ENCODE data around the gene TMEM59.

The TMEM59 gene

DNA sequence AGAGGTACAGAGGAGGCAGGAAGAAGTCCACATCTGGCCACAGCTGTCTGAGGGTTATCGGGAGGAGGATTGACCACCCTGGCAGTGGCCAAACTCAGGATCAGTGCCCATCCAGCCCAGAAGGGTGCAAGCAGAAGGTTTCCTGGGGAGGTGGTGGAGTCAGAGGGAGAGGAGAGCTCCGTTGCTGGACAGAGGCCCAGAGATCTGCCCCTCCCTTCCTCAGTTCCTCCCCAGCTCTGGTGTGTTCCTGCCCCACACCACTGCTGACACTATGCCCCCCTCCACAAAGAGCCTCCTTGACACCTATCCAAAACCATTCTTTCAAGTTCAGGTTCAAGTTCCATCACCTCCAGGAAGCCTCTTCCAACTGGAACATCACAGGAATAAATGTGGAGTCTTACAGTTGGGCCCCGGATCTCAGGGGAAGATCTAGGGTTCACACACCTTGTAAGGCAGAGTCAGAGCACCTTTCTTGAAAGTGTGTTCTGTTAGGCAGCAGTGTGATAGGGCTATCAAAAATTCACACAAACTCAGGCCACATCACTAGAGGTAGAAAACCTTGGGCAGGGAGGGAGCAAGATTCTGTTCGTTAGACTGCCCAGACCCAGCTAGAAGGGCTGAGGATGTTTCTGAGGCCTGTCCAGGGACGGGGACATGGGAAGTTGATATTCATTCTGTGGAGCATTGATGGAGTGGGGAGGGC, 42.4 kb downstream of the TMEM59 start:
- no peak for TF ChIP-seq GATA2 (IDR thresholded peaks at IDR 0.05; ENCODE audit: low read depth, low read length)
- TF ChIP-seq GATA3 (IDR thresholded peaks at IDR 0.05; ENCODE audit: low read depth, low read length): no peak

DNA sequence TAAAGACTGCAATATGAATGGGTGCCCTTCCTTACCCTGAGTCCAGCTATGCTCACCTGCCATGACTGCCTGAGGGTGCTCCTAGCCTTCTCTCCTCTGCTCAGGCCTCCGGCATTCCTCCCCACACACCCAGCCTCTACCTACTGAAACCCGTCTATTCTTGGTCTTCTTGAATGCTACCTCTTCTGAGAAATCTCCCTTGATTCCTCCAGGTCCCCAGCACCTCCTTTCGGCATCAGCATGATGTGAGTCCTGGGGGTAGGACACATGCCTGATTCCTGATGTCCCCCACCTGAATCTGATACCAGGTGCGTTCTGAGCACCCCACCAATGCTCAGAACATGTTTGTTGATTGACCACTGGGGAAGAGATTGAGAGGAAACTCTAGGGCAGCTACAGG, 43.6 kb downstream of the TMEM59 start:
- TF ChIP-seq GATA2 (IDR thresholded peaks at IDR 0.05; ENCODE audit: low read depth, low read length) (no peak), GATA3 (IDR thresholded peaks at IDR 0.05; ENCODE audit: low read depth, low read length) (no peak)

DNA sequence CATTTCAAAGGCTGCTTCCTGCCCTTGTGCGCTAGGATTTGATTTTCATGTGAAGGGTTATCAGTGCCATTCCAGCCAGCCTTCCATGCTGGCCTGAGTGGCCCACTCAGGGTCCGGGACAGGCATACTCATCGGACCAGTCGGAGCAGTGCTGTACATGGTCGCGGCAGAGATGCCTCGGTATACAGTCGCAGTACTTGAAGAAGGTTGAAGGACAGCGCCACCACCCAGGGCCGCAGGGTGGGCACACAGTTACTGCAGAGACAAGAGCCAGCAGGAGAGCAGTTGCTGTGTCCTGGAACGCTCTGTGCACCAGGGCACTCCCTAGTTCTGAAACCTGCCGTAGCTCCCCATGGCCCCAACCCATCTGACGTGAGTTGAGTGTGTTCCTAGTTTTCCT, 44.1 kb downstream of the TMEM59 start:
- TF ChIP-seq GATA3 (IDR thresholded peaks at IDR 0.05; ENCODE audit: low read depth, low read length) (no peak), GATA2 (IDR thresholded peaks at IDR 0.05; ENCODE audit: low read depth, low read length) (no peak)

DNA sequence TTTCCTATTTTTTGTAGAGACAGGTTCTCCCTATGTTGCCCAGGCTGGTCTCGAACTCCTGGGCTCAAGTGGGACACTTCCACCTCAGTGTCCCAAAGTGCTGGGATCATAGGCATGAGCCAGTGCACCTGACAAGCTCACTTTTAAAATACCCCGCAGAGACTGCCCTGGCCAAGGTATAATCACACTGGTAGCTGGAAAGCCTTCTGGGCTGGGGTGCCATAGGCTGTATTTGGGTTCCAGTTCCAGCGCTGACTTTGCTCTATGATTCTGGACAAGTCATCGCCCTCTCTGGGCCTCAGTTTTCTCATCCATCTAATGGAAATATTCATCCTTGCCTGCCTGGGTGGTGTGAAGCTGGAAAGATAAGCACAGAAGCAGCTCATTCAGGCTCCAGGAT, 45.4 kb downstream of the TMEM59 start:
- TF ChIP-seq GATA3 (IDR thresholded peaks at IDR 0.05; ENCODE audit: low read depth, low read length) (no peak), GATA2 (IDR thresholded peaks at IDR 0.05; ENCODE audit: low read depth, low read length) (no peak)

DNA sequence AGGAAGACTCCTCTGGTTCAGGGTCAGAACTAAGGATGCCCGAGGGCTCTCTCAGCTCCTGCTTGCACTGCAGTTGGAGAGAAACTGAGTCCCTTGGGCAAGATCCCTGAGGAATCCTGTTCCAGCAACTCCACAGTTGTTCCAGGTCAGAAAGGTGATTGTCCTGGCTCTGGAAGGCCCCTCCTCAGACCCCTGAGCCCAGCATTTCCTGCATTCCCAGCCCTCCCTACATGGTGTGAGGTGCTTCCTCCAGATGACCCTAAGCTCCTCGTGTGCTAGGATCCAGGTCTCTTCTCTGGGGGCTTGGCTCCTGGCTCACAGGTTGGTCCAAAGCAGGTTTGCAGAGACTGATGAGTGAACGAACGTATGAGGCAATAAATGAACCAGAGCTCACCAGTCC, 46.5 kb downstream of the TMEM59 start:
- no peak for TF ChIP-seq GATA3 (IDR thresholded peaks at IDR 0.05; ENCODE audit: low read depth, low read length)
- TF ChIP-seq GATA2 (IDR thresholded peaks at IDR 0.05; ENCODE audit: low read depth, low read length): no peak

DNA sequence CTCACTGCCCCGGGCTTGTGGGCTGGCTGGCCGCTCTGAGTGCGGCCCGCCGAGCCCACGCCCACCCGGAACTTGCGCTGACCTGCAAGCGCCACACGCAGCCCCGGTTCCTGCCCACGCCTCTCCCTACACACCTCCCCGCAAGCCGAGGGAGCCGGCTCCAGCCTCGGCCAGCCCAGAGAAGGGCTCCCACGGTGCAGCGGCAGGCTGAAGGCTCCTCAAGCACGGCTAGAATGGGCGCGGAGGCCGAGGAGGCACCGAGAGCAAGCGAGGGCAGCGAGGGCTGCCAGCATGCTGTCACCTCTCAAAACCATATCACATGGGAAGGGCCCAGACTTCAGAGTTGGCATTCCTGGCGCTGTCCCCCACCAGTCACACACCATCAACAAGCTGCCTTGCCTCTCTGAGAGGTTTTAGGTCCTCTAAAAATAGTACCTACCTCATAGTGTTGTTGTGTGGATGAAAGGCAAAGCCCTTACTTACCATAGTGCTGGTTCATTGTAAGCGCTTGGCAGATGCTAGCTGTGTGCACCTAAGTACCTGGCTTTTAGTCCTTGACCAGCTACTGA, 48.4 kb downstream of the TMEM59 start:
- no peak for TF ChIP-seq GATA3 (IDR thresholded peaks at IDR 0.05; ENCODE audit: low read depth, low read length)
- TF ChIP-seq GATA2 (IDR thresholded peaks at IDR 0.05; ENCODE audit: low read depth, low read length): no peak

DNA sequence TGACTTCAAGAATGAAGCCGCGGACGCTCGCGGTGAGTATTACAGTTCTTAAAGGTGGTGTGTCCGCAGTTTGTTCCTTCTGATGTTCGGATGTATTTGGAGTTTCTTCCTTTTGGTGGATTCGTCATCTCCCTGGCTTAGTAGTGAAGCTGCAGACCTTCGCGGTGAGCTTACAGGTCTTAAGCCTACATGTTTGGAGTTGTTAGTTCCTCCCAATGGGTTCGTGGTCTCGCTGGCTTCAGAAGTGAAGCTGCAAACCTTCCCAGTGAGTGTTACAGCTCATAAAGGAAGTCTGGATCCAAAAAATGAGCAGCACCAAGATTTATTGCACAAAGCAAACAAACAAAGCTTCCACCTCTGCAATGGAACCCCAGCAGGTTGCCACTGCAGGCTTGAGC, 49.8 kb downstream of the TMEM59 start:
- no peak for TF ChIP-seq GATA2 (IDR thresholded peaks at IDR 0.05; ENCODE audit: low read depth, low read length)
- TF ChIP-seq GATA3 (IDR thresholded peaks at IDR 0.05; ENCODE audit: low read depth, low read length): no peak

DNA sequence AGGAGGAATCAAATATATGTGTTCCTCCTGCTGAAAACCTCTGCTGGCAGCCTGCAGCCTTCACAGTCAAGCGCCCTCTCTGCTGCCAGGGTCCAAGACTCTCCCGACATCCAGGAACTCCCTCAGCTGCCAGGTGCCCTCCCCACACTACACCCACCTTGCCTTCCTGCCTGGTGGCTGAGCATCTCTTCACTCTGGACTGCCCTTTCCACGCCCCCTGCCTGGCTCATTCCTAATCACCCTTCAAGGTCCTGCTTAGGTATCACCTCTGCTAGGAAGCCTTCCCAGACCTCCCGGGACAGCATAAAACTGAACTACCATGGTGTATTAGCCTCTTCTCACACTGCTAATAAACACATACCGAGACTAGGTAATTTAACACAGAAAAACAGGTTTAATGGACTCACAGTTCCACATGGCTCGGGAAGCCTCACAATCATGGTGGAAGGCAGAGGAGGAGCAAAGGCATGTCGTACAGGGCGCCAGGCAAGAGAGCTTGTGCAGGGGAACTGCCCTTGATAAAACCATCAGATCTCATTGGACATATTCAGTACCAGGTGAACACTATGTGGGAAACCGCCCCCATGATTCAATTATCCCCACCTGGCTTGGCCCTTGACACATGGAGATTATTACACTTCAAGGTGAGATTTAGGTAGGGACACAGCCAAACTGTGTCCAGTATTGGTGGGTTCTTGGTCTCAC, 50.3 kb downstream of the TMEM59 start:
- TF ChIP-seq GATA3 (IDR thresholded peaks at IDR 0.05; ENCODE audit: low read depth, low read length) (no peak), GATA2 (IDR thresholded peaks at IDR 0.05; ENCODE audit: low read depth, low read length) (no peak)

DNA sequence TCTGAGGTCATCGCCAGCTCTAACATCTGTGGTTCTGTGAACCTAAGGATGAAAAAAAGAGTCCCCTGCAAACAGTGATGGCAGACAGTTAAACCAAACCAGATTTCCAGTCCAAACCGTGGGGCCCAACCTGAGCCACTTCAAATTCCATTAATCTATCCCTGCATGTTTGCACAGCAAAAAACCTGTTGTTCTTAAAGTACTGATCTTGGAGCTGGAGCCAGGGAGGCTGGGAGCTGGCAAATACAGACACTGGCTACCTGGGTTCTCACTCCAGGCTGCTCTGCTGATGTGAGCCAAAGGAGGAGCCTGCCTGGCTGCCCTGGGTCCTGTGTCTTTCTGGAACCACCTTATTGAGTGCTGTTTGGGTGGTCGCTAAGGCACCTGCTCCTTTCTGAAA, 51.4 kb downstream of the TMEM59 start:
- TF ChIP-seq GATA2 (IDR thresholded peaks at IDR 0.05; ENCODE audit: low read depth, low read length) (no peak), GATA3 (IDR thresholded peaks at IDR 0.05; ENCODE audit: low read depth, low read length) (no peak)

DNA sequence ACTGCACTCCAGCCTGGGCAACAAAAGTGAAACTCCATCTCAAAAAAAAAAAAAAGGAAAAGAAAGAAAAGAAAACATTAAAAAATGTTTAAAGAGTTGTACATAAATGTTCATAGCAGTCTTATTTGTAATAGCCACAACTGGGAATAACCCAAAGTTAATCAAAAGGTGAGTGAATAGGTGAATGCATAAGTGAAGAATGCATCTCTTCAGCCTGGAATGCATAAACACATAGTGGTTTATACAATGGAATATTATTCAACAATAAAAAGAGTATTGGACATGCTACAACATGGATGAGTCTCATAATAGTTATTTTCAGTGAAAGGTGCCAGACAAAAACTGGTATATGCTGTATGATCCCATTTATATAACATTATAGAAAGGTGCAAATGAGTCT, 53.1 kb downstream of the TMEM59 start:
- no peak for TF ChIP-seq GATA3 (IDR thresholded peaks at IDR 0.05; ENCODE audit: low read depth, low read length)

DNA sequence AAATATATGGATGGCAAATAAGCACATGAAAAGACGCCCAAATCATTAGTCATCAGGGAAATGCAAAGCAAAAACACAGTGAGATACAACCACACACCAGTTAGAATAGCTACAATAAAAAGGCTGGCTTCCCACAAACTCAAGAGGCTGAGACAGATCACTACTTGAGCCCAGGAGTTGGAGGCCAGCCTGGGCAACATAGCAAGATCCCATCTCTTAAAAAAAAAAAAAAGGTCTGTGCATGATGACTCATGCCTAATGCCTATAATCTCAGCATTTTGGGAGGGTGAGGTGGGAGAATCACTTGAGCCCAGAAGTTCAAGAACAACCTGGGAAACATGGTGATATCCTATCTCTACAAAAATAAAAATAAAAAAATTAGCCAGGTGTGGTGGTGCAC, 54.8 kb downstream of the TMEM59 start:
- TF ChIP-seq GATA2 (IDR thresholded peaks at IDR 0.05; ENCODE audit: low read depth, low read length) (no peak), GATA3 (IDR thresholded peaks at IDR 0.05; ENCODE audit: low read depth, low read length) (no peak)

DNA sequence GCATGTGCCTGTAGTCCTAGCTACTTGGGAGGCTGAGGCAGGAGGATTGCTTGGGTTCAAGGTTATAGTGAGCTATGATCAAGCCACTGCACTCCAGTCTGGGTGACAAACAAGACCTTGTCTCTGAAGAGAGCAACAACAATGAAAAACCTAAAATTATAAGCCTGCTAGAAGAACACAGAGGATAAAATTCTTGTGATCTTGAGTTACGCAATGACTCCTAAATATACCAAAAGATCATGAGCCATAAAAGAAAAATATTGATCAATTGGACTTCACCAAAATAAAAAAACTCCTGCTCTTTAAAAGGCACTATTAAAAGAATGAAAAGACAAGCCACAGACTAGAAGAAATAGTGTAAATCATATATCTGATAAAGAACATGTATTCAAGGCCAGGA, 57.3 kb downstream of the TMEM59 start:
- TF ChIP-seq GATA2 (IDR thresholded peaks at IDR 0.05; ENCODE audit: low read depth, low read length): no peak
- TF ChIP-seq GATA3 (IDR thresholded peaks at IDR 0.05; ENCODE audit: low read depth, low read length): no peak

DNA sequence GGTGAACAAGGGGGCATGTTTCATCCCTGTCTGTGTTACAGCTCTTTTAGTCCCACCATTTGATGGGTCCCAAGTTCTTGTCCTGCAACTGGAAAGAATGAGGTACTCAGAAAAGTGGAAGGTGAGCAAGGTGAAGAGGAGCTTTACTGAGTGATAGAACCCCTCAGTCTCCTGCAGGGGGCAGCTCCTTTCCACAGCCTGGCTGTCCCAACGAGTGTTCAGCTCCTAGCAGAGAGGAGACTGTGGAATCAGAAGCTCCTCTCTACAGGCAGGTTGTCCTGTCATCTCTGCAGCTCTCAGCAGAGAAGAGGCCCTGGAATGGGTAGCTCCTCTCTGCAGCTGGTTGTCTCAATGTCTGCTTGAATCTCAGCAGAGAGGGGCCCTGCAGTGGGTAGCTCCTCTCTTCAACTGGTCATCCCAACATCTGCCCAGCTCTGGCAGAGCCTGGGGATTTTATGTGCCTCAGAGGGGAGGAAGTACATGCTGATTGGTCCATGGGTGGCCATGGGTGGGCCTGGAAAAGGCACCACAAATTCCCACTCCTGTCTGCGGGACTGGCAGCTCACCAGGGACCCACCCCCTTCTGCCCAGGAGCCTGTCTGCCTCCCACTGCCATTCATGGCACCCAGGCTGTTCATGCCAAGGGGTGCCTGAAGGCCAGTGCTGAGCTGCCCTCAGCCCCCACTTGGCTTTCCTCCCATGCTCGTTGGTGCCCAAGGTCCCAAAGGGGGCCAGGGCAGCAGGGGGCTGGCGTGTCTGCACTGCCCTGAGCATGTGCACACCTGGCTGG, 60.7 kb downstream of the TMEM59 start:
- TF ChIP-seq GATA2 (IDR thresholded peaks at IDR 0.05; ENCODE audit: low read depth, low read length) (no peak), GATA3 (IDR thresholded peaks at IDR 0.05; ENCODE audit: low read depth, low read length) (no peak)

DNA sequence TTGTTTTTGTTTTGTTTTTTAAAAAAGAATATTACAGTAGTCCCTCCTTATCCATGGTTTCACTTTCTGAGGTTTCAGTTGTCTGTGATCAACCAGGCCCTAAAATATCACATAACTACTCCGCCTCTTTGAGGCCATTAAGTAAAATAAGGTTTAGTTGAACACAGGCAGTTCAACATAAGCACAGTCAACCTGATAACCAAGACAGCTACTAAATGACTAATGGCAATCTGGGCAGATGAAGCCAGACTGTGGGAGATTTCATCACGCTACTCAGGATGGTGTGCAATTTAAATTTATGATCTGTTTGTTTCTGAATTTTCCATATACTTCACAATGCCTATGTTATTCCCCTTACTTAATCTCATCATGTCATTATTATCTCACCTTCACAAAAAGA, 65.1 kb downstream of the TMEM59 start:
- TF ChIP-seq GATA2 (IDR thresholded peaks at IDR 0.05; ENCODE audit: low read depth, low read length) (no peak), GATA3 (IDR thresholded peaks at IDR 0.05; ENCODE audit: low read depth, low read length) (no peak)
